Measurements from ENCODE around the gene SKI. TPM values are rescaled to one million over a fixed set of nuclear protein-coding genes. Genes with fewer than 3 reads are reported as not detected.

Gene SKI
- total and polyA plus RNA-seq, 7 donors, result 7.7 to 32.1 (median 21.4) TPM

- 55 to 70% (median 57%) methylated on average over 18 to 21 of the region's 21 CpGs for WGBS, 3 donors
- intact Hi-C loops (cut with DNase I), result loop anchor here in 1 of 2 donors (5.0 kb wide), 2 partner anchors 87 to 112 kb away; no protein-coding TSS in a partner anchor
- DNase-seq (no peak), ATAC-seq (no peak)
- Histone ChIP-seq H3K27ac (no peak overlapping the region), H3K36me3 (ENCODE audit: insufficient read depth in 1 of 2, low read depth in 1 of 2) (no peaks in the 10 kb centered on the region), H3K9me3 (no peaks in the 10 kb centered on the region), H3K4me3 (no peak overlapping the region), H3K4me1 (peaks cover 19% of the 10 kb centered on the region), H3K27me3 (ENCODE audit: insufficient read depth in 3 of 3, low read length in 2 of 3) (peaks cover 0 to 49% (median 6%) of the 10 kb centered on the region in 3 donors)
- TF ChIP-seq, protein P1, sequence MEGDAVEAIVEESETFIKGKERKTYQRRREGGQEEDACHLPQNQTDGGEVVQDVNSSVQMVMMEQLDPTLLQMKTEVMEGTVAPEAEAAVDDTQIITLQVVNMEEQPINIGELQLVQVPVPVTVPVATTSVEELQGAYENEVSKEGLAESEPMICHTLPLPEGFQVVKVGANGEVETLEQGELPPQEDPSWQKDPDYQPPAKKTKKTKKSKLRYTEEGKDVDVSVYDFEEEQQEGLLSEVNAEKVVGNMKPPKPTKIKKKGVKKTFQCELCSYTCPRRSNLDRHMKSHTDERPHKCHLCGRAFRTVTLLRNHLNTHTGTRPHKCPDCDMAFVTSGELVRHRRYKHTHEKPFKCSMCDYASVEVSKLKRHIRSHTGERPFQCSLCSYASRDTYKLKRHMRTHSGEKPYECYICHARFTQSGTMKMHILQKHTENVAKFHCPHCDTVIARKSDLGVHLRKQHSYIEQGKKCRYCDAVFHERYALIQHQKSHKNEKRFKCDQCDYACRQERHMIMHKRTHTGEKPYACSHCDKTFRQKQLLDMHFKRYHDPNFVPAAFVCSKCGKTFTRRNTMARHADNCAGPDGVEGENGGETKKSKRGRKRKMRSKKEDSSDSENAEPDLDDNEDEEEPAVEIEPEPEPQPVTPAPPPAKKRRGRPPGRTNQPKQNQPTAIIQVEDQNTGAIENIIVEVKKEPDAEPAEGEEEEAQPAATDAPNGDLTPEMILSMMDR (IDR thresholded peaks at IDR 0.05), result no peak
Measured at GRCh38 chr1:2319291-2319690, 91.2 kb downstream of the SKI start.

GRCh38 chr1:2320006-2320405 lies 91.9 kb downstream of the SKI start:
- H3K27me3 ChIP-seq (ENCODE audit: insufficient read depth in 3 of 3, low read length in 2 of 3), result peaks cover 0 to 43% (median 6%) of the 10 kb centered on the region in 3 donors
- peak in 1 of 2 donors; percentile 64 for DNase-seq
- WGBS, 3 donors, result 36 to 53% (median 48%) methylated on average over 13 to 15 of the region's 15 CpGs
- ATAC-seq, result no peak
- no peak overlapping the region for H3K4me3 ChIP-seq
- intact Hi-C loops (cut with DNase I), result no loop called here
- no peaks in the 10 kb centered on the region for H3K9me3 ChIP-seq
- H3K27ac ChIP-seq, result no peak overlapping the region
- no peaks in the 10 kb centered on the region for H3K36me3 ChIP-seq (ENCODE audit: insufficient read depth in 1 of 2, low read depth in 1 of 2)
- peaks cover 15% of the 10 kb centered on the region for H3K4me1 ChIP-seq
- TF ChIP-seq, protein P1 (IDR thresholded peaks at IDR 0.05), result no peak

DNA sequence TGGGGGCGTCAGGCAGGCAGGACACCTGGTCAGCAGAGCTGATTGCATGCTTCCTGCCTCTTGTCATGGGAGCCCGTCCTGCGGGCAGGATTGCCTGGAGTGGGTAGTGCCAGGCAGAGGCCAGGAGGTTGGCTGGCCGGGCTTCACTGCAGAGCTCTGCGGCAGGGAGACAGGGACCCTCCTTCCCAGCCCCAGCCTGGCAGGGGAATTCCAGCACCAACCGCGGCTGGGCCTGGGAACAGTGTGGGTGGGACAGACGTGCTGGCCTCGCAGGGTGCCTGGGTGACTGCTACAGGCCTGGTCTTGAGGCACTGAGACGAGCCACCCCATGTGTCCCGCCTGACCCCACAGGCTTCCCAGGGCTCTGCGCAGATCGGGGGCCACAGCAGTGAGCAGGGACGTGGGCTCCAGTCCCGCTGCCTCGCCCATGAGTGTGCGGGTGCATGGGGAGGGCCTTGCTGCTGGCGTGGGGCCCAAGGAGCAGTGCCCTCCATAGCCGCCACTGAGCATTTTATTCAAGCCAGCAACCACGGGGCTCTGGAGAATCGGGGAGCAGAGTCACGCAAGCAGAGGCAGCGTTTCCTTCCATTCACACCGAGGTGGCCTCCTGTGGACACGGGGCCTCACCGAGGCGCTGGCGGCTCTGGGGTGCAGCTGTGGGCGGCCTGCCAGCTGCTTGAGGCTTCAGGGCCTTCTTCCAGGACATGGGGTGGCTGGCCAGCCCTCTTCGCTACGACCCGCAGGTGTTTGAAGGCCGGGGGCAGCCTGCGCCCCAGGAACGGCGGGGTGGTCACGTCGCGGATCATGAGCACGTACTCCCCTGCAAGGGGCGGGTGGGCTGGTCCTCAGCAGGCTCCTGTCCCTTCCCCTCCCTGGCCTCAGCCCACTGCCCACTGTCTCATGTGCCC lies 92.9 kb downstream of the SKI start:
- no peak for DNase-seq
- peaks cover 12% of the 10 kb centered on the region for H3K4me1 ChIP-seq

DNA sequence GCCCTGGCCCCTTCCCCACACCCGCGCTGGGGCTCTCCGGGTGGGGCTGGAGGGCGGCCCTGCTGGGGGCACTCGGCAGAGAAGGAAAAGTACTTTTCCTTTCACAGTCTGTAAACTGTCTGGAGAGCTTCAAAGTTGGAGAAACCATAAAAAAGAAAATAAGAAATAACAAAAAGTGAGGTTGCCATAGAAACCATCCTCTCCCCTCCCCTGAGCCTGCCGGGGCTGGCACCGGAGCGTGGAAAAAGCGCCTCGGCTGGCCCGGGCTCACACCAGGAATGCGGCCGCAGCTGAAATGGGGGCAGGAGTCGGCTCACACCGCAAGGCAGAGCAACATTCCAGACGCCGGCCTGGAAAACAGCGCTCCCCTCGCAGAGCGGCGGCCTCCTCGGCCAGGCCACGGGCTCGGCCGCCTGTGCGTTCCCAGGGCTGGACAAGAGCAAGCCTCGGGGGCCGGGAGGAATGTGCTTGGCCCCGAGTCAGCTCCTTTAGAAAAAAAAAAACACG lies 94.0 kb downstream of the SKI start:
- DNase-seq (peak; percentile 82 to 88), ATAC-seq (peak; percentile 52 to 84 (median 74))
- intact Hi-C loops (cut with DNase I), result no loop called here
- WGBS, 3 donors, result 4 to 7% (median 5%) methylated on average over 29 to 30 of the region's 30 CpGs
- TF ChIP-seq, protein P1 (IDR thresholded peaks at IDR 0.05), result no peak
- Histone ChIP-seq H3K4me1 (peaks cover 12% of the 10 kb centered on the region), H3K27me3 (ENCODE audit: insufficient read depth in 3 of 3, low read length in 2 of 3) (peaks cover 0 to 56% (median 3%) of the 10 kb centered on the region in 3 donors), H3K27ac (peak overlapping the region; percentile 50), H3K9me3 (no peaks in the 10 kb centered on the region), H3K36me3 (ENCODE audit: insufficient read depth in 1 of 2, low read depth in 1 of 2) (no peaks in the 10 kb centered on the region), H3K4me3 (peak overlapping the region; percentile 41)

More for the DNA sequence above, 92.9 kb downstream of the SKI start:
- TF ChIP-seq, protein P1 (IDR thresholded peaks at IDR 0.05), result no peak
- Histone ChIP-seq H3K27me3 (ENCODE audit: insufficient read depth in 3 of 3, low read length in 2 of 3) (peaks cover 0 to 53% (median 3%) of the 10 kb centered on the region in 3 donors), H3K4me3 (no peak overlapping the region), H3K27ac (no peak overlapping the region), H3K9me3 (no peaks in the 10 kb centered on the region), H3K36me3 (ENCODE audit: insufficient read depth in 1 of 2, low read depth in 1 of 2) (no peaks in the 10 kb centered on the region)
- peak in 1 of 4 donors; percentile 13 for ATAC-seq
- 49 to 71% (median 55%) methylated on average over 34 to 41 of the region's 41 CpGs for WGBS, 3 donors
- intact Hi-C loops (cut with DNase I), result no loop called here
